ENCODE results near the gene CLTA.
"Not testable (repeated sequence)": the region's sequence is repeated elsewhere in the genome, so short reads cannot be mapped to it uniquely, and the experiment has no call there.

Gene CLTA

DNA sequence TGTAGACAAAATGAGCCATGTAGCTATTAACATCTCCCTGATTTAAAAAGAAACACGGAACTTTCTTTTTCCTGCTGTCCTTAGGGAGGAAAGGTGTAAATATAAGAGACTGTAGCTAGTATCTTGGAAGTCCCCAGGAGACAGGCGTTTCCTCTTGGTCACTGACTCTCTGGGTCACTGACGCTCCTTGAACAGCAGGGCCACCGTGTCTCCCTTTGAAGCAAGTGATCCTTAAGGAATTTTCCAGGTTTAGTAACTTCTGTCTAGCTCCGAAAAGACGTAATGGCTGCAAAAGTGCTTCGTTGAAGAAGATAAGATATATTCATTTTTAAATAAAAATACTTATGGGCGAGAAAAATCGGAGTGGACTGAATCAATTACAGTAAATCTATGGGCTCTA is 745 bp upstream of the CLTA start:
- no peak for DNase-seq (ENCODE audit: low spot score)

GRCh38 chr9:36191290-36191645 is 547 bp downstream of the CLTA start:
- DNase-seq (ENCODE audit: low spot score) = peak; percentile 46

- no peak for DNase-seq (ENCODE audit: low spot score)
Observed at GRCh38 chr9:36191686-36192085, 965 bp downstream of the CLTA start.

DNA sequence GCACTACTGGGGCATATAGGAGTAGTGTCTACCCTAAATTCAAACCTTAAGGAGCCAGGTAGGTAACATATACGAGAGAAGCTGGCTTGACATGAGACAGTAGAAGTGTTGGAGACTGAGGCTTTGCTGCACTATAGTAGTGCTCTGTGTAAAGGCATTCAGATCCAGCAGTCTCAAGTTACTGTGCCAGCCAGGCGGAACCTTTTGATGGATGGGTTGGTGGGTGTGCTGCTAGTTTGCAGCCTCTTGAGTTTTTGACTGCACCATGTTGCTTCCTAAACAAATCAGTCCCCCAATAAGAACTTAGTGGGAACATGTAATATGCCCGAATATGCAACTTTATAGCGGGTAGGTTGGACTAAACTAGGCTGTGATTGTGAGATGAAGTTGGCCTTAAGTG is 1.5 kb downstream of the CLTA start:
- no peak for DNase-seq (ENCODE audit: low spot score)

GRCh38 chr9:36193023-36193422 is 2.3 kb downstream of the CLTA start:
- no peak for DNase-seq (ENCODE audit: low spot score)

GRCh38 chr9:36194326-36195000 is 3.7 kb downstream of the CLTA start:
- DNase-seq (ENCODE audit: low spot score) = no peak

DNA sequence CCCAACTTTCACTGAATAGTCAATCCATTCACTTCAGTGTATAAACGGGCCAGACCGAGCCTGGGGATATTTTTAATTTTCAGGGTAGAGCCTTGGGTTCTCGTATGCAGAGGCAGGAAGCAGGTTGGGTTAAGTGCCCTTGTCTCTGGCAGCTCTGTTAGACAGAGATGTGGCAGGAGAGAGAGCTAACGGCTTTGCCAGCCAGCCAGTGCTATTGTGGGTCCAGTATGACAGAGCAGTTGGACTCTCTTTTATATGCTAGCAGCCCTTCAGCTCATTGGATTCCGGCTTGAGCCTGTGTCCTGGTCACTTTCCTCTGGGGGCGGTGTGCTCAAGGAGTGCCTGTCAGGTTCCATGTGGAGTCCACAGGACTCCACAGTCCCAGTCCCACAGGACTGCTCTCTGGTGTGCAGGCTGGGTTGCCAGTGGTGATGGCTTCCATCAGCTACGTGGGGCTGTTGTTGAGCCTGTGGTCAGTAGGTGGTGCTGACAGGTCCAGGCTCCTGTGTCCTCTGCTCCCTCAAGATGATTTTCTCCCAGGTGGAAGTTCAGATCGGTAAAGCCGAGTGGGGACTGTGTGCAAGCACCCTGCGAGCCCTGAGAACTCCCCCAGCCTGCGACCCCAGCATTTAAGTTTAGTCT is 14.3 kb downstream of the CLTA start:
- no peak for DNase-seq (ENCODE audit: low spot score)

- no peak for DNase-seq (ENCODE audit: low spot score)
Observed at GRCh38 chr9:36207016-36207415, 16.3 kb downstream of the CLTA start.

GRCh38 chr9:36207546-36208012 is 16.9 kb downstream of the CLTA start:
- DNase-seq (ENCODE audit: low spot score) = no peak

GRCh38 chr9:36208521-36209253 is 18.0 kb downstream of the CLTA start:
- no peak for DNase-seq (ENCODE audit: low spot score)

DNA sequence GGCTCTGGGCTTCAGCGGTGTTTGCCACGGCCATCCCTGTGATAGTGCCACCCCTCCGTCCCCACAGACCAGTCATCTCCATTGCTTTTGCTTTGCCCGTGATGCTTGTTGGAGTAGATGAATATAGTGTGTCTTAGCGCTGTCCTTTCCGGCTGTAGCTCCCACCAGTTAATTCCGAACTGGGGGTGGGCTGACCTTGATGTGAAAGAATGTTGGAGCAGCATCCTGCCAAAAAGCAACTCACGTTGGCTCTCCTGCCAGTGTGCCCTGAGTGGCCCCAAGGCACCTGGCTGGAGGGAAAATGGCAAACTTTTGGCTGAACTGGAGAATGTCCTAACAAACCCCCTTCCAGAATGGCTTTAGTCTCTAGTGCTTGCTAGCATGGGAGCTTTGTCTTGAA is 20.0 kb downstream of the CLTA start:
- no peak for DNase-seq (ENCODE audit: low spot score)

- no peak for DNase-seq (ENCODE audit: low spot score)
Observed at GRCh38 chr9:36211510-36211909, 20.8 kb downstream of the CLTA start.

DNA sequence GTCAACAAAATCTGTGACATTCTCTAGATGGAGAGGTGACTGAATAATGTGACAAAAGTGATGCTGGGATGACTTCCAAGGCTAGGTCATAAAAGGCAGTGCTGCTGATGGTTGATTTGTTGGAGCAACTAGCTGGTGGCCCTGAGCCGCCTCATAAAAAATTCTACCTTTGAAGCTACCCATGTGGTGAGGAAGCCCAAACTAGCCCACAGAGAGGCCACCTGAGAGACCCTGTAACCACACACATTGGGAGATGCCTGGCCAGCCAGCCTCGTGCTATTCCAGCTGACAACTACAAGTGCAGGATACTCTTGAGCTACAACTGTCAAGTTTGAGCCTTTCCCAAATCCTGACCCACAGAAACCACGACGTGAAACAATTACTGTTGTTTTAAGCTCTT is 22.7 kb downstream of the CLTA start:
- DNase-seq (ENCODE audit: low spot score) = no peak

- no peak for DNase-seq (ENCODE audit: low spot score)
Observed at GRCh38 chr9:36213989-36214388, 23.3 kb downstream of the CLTA start.

- DNase-seq (ENCODE audit: low spot score) = no peak
Observed at GRCh38 chr9:36214571-36214970, 23.9 kb downstream of the CLTA start.

DNA sequence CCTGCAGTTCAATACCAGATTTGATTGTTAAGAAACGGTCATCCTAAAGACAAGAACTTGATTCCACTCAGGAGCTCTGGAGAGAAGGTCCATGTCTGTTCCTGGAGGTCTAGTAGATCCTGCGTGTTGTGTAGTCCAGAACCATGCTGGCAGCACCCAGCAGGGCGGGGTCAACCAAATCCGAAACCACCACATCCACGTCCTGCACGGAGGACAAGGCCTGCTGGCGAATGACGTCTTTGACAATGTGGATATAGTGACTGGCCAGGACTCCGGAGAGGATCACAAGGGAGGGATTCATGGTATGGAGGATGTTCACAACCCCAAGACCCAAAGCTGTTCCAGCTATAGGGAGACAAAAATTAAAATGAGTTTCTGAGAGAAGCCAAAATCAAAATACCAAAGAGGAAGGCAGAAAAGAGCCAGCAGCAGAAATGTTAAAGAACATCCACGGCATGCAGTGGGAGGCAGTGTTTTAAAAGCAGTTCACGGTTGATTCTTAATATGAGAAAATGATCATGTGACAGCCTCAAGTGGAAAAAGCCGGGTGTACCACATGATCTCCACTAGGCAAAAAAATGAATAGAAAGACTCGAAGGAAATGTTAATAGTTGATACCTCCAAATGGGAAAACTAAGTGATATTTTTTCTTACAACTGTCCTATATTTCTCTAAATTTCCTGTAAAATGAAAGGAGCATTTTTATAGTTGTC is 26.7 kb downstream of the CLTA start:
- no peak for DNase-seq (ENCODE audit: low spot score)

GRCh38 chr9:36218011-36218410 is 27.3 kb downstream of the CLTA start:
- no peak for DNase-seq (ENCODE audit: low spot score)

DNA sequence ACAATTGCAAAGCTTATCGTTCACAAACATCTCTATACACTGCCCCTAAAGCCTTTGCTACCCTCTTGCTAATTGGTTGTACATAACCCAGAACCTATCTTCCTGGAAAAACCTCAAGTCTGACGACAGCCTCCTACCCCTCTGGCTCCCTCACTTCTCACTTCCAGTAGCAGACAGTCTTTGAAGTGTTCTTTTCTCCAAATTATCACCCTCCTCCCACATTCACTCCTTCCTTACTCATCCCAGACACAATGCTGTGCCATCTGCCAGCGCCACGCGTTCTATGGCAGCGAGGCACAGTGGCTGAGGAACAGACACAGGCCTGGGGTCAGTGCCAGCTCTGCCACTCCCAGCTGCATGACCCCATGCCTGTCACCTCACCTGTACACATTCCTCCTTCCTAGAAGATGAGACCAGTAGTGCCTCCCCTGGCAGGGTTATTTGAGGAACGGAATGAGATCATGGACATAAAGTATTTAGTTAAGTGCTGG is 27.7 kb downstream of the CLTA start:
- DNase-seq (ENCODE audit: low spot score) = no peak

DNA sequence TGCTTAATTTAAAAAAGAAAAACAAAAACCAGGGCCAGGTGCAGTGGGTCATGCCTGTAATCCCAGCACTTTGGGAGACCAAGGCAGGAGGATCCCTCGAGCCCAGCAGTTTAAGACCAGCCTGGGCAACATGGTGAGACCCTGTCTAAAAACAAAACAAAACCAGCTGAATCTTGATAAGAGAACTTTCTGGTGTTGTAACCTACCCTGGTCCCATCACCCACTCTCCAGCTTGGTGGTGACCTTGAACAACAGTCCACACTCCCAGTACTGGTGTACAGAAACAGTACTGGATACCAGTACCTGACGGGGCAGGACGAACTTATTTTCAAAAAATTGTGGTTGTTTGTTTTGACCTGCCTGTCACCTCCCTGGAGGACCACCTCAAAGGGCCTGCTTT is 30.9 kb downstream of the CLTA start:
- no peak for DNase-seq (ENCODE audit: low spot score)

DNA sequence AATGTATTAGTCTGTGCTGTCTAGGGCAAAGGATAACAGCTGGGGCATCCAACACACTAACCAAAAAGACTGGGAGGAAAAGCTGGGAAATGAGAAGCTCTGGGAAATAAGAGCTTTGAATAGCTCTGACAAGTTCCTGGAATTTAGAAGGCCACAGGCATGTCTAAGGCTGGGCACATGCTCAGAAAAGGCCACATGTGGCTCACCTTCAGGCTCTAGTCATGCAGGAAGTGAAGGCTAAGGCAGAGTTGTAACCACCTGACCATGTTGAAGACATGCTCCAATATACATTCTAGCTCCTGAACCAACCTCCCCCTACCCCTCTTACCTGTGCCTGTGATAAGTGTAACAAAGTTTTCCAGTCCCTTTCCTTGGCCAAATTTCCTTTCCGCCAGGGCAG is 31.7 kb downstream of the CLTA start:
- DNase-seq (ENCODE audit: low spot score) = no peak

- DNase-seq (ENCODE audit: low spot score) = no peak
Observed at GRCh38 chr9:36237230-36237629, 46.5 kb downstream of the CLTA start.

DNA sequence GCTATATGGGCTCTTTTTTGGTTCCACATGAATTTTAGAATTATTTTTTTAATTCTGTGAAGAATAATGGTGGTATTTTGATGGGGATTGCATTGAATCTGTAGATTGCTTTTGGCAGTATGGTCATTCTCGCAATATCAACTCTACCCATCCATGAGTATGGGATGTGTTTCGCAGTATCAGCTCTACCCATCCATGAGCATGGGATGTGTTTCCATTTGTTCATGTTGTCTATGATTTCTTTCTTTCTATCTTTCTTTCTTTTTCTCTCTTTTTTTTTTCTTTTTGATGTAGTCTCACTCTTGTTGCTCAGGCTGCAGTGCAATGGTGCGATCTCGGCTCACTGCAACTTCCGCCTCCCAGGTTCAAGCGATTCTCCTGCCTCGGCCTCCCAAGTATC is 48.5 kb downstream of the CLTA start:
- not testable (repeated sequence) for DNase-seq (ENCODE audit: low spot score)

DNA sequence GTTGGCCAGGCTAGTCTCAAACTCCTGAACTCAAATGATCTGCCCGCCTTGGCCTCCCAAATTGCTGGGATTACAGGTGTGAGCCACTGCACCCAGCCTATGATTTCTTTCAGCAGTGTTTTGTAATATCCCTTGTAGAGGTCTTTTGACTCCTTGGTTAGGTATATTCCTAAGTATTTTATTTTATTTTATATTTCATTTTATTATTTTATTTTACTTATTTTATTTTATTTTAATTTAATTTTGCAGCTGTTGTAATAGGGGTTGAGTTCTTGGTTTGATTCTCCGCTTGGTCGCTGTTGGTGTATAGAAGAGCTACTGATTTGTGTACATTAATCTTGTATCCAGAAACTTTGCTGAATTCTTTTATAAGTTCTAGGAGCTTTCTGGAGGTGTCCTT is 49.0 kb downstream of the CLTA start:
- DNase-seq (ENCODE audit: low spot score) = not testable (repeated sequence)
